ENCODE measurements around the gene CLDND2. TPM values are rescaled to one million over a fixed set of nuclear protein-coding genes. Genes with fewer than 3 reads are reported as not detected.

The CLDND2 gene
- total and polyA plus RNA-seq, 2 of the 8 experiments (the other 6 are each of a cell fraction or from before 2014, with no cell fraction given) = 0.21 to 0.56 TPM

GRCh38 chr19:51392701-51393100 lies 23.9 kb upstream of the CLDND2 start (continued):
- no peak for TF ChIP-seq CHD7 (IDR thresholded peaks at IDR 0.05; ENCODE audit: insufficient replicate concordance, low read length)
- TF ChIP-seq TBP (IDR thresholded peaks at IDR 0.05; ENCODE audit: low read depth, low read length) = no peak
- no peak for TF ChIP-seq EGR1 (IDR thresholded peaks at IDR 0.05; ENCODE audit: borderline replicate concordance, low read depth, low read length)
- TF ChIP-seq MAFK (IDR thresholded peaks at IDR 0.05; ENCODE audit: low read depth, low read length) = no peak
- no peak for TF ChIP-seq PHF8 (conservative IDR thresholded peaks at IDR 0.05; ENCODE audit: low read depth, low read length)
- TF ChIP-seq SUZ12 (IDR thresholded peaks at IDR 0.05; ENCODE audit: low read length) = no peak

Measured in H1 (cell line).